T-helper 2 cell (primary cell): ENCODE results near the gene SKA2.
A peak's percentile ranks its signal among the peaks of the same experiment; 100 is the strongest.
"Not testable (repeated sequence)": the region's sequence is repeated elsewhere in the genome, so short reads cannot be mapped to it uniquely, and the experiment has no call there.

Source experiments
- DNase-seq, 5 experiments: peaks; one replicate each; pipeline versions ENCODE4 v3.0.0 to v3.0.0-alpha.2; 2012 to 2022

SKA2 gene

DNA sequence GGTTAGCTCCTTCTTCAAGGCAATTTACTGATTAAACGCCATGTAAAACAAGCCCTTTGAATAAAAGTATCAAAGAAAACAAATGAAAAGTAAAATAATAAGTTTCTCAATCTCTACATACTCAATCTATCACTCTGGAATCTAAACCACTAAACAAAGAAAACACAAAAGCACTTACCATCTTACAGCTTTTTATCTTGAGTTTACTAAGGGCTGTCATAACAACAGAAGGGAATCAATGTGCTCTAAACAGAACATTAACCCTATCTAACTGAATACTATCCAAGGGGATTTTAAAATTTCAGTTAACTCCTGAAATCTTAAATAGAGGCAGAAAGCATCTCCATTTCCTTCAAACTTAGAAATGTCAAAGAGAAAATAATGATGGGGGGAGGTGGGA, 3.4 kb downstream of the SKA2 start:
- peak in 1 of 5 experiments; percentile 26 for DNase-seq

DNA sequence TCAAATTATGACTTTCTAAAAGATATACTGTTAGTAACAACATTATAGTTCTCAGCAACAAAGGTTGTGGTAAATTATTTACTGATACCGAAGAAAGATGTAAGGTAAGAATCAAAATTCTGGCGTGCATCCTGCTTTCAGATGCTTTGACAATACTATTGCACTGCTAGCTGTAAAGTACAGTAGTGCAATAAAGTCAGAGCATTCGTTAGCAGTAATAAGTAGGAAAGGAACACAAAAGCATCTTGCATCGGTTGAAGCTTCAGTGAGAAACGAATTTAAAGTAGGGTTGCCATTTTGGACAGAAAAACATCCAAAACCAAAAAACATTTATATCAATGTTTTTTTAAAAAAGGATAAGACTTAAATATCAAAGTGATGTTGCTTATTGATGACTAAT, 4.0 kb downstream of the SKA2 start:
- DNase-seq, result peak in 1 of 5 experiments; percentile 75

- peak in 1 of 5 experiments; percentile 75 for DNase-seq
These were observed 5.0 kb downstream of the SKA2 start for GRCh38 chr17:59149841-59150511.

DNA sequence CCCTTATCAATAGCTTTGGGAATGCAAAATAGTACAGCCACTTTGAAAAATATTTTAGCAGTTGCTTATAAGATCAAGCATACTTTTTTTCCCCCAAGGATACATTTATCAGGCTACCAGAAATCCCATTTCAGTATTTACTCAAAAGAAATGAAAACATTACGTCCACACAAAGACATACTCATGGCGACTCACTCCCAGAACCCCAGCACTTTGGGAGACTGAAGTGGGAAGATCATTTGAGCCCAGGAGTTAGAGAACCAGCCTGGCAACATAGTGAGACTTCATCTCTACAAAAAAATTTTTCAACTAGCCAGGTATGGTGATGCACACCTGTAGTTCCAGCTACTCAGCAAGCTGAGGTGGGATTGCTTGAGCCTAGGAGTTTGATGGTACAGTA, 5.9 kb downstream of the SKA2 start:
- DNase-seq, result no peak

DNA sequence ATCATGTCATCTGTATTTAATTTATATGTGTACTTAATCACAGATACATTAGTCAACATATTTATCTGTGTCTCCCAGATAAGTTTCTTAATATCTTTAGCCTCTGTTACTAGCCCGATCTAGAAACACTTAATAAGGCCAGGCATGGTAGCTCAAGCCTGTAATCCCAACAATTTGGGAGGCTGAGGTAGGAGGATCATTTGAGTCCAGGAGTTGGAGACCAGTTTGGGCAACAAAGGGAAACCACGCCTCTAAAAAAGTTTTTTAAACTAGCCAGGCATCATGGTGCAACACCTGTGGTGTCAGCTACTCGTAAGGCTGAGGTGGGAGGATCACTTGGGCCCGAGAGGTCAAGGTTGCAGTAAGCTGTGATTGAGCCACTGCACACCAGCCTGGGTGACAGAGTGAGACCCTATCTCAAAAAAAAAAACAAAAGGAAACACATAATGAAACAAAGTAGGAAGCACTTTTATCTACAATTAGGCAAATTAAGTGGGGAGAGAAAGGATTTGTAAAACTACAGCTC, 9.4 kb downstream of the SKA2 start:
- no peak for DNase-seq

DNA sequence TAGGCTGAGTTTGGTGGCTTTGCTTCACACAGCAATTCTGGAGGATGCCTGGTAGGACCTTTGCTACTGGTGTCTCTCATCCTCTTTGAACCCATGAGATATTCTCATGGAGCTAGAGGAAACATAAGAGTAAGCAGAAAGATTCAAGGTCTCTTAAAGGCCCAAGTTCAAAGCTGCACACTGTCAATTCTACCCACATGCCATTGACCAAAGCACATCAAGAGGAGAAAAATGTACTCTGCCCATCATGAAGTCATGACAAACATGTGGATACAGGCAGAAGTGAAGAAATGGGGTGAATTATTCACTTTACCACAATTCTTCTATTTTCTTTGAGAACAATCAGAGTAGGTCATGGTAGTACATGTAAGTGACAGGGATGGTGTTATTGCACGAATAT, 13.1 kb downstream of the SKA2 start:
- no peak for DNase-seq

DNA sequence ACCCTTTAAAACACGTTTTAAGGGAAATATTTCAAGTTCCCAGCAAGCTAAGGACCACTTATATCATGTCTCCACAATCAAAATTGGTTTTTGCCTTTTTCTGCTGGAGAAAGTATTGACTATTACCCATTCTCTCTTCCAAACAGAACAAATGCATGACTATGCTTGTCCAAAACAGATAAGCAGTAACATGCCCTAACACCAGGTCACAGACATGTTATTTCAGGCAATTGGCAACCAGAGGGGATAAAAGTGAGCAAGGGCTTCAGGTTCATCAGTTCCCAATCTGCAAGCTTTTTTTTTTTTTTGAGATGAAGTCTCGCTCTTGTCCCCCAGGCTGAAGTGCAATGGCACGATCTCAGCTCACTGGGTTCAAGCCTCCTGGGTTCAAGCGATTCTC, 15.0 kb downstream of the SKA2 start:
- no peak for DNase-seq

GRCh38 chr17:59138339-59138738, 16.6 kb downstream of the SKA2 start:
- not testable (repeated sequence) for DNase-seq

DNA sequence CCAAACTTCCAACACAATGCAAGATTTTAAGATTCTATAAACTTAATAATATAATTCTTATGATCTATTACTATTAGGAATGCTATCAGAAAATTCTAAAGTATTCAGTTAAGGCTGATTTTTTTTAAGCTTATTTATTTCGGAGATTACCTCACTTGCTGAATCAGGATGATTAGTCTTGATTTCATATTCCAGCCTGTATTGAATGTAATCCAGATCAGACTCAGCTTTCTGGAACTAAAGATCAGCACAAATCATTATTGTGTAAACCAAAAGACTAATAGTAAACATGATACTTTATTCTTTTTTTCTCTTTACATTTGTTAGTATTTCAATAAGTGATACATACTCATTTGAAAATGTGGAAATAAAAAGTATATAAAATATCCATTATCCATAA, 23.9 kb downstream of the SKA2 start:
- DNase-seq, result no peak

DNA sequence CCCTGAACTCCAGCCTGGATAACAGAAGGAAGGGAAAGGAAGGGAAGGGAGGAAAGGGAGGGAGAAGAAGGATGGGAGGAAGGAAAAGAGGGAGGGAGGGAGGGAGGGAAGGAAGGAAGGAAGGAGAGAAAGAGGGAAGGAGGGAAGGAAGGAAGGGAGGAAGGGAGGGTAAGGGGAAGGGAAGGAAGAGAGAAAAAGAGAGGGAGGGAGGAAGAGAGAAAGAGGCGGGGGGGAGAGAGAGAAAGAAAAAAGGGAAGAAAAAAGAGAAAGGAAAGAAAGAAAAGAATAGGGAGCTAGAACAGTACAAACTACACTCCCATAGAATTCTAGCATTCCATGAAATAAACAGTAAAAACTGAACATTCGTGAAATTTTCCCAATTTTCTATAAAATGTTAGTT, 25.2 kb downstream of the SKA2 start:
- DNase-seq, result no peak

DNA sequence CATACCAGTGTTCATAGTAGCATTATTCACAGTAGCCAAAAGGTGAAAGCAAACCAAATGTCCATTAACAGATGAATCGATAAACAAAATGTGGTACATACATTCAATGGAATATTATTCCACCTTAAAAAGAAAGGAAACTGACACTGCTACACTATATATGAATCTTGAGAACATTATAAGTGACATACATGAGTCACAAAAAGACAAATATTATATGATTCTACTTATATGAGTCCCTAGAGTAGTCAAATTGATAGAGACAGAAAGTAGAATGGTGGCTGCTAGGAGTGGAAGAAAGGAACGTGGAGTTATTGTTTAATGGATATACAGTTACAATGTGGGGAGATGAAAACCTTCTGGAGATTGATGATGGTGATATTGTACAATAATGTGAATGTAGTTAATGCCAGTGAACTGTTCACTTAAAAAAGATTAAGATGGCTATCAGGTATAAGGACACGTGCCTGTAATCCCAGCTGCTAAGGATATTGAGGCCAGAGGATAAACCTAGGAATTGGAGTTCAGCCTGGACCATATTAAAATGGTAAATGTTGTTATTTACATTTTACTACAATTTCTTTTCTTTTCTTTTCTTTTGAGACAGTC, 28.1 kb downstream of the SKA2 start:
- no peak for DNase-seq

GRCh38 chr17:59124665-59125064, 30.3 kb downstream of the SKA2 start:
- peak in 1 of 5 experiments; percentile 11 for DNase-seq

GRCh38 chr17:59121901-59122480, 33.0 kb downstream of the SKA2 start:
- DNase-seq, result no peak

- no peak for DNase-seq
These were observed 39.5 kb downstream of the SKA2 start for GRCh38 chr17:59115474-59115873.

DNA sequence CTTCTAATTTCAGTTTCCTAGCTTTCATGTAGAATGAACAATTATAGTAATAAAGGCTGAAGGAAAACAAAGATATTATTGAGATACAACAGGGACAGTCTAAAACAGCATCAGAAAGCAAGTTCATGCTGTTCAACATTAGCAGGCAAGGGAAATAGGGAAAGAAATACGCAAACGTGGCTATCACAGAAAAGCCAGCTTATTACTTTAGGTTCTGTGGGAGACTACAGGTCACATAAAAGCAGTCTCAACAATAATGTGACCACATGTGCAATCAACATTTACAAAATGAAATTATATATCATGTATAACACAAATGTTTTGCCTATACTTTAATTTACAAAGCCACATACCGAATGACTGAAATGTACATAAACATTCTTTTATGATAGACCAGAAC, 43.4 kb downstream of the SKA2 start:
- DNase-seq, result no peak

- no peak for DNase-seq
These were observed 44.0 kb downstream of the SKA2 start for GRCh38 chr17:59110973-59111372.

DNA sequence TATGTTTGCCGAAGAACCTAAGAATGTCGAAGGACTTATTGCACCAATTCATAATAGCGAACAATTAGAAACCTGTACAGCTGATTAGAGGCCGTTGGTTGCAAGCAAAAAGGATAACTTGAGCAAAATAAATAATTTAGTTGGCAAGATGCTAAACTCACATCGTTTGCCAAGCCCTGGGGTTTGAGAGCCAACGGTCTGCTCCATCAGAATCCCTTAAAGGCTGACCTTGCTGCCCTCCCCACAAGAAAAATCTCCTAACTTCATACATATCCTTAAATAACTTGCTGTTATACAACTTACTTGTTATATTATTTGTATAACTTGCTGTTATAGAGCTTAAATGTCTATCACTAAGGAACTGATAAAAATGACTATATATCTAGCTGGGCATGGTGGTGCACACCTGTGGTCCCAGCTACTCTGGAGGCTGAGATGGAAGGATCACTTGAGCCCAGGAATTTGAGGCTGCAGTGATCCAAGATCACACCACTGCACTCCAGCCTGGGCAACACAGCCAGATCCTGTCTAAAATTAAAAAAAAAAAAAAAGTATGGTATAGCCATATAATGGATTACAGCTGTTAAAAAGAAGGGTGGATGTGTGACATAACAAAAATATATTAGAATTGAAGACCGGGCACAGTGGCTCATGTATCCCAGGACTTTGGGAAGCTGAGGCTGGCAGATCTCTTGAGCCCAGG, 46.4 kb downstream of the SKA2 start:
- no peak for DNase-seq

- no peak for DNase-seq
These were observed 47.7 kb downstream of the SKA2 start for GRCh38 chr17:59107306-59107670.

- peak; percentile 96 to 100 (median 99) for DNase-seq
These were observed 48.3 kb downstream of the SKA2 start, which contains the start of gene TRIM37 for GRCh38 chr17:59106463-59107305. Gene TRIM37 (minus strand): TSS chr17:59106880. CDS start chr17:59106461, 419 bp downstream.

DNA sequence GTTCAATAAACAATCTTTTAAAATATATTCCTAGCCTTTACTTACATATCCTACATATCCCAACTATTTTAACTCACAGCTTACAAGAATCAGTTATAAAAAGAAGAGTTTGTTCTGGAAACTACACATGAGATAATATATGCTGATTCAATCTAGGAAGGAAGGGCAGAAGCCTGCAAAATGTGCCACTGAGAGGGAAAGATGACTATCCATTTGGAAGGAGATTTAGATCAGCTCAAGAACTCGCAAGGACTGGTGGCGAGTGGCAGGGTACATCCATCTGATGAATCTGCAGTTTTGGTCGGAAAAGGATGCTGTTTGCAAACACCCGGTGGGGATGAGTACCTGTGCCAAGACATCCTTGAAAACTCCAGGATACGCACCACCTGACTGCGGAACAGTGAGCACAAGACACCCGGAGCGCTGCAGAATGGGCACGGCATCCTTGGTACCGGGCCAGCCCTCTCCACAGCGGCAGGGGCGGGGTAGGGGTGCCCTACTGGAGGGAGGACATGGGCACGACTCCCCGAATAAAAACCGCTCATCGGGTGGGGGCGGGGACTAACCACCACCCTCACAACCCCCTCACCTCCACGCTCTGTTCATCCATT, 49.0 kb downstream of the SKA2 start:
- DNase-seq, result peak; percentile 51 to 88 (median 68)

- no peak for DNase-seq
These were observed 53.8 kb downstream of the SKA2 start for GRCh38 chr17:59101178-59101577.

GRCh38 chr17:59097876-59098275, 57.1 kb downstream of the SKA2 start:
- no peak for DNase-seq
